Caco-2 (cell line): ENCODE results near the gene EXOC3. TPM values are rescaled to one million over a fixed set of nuclear protein-coding genes. Genes with fewer than 3 reads are reported as not detected.

ENCODE experiments used
- BruUV-seq: library from RNA; stranded (reverse); fragments of 400-500 nt; replicated peaks from 2 replicates; lab custom pipeline; 2021; lab: Mats Ljungman, UMichigan
- CTCF ChIA-PET: fragments of 300-600 bp; sonication (Branson Sonifier 250); formaldehyde crosslinking; loops from one replicate; lab custom pipeline; 2022; ENCODE audit warnings: antibody characterized with exemption; lab: Charles Lee
- POLR2A ChIA-PET: fragments of 300-600 bp; sonication (Branson Sonifier 250); formaldehyde crosslinking; loops from one replicate; lab custom pipeline; 2022; ENCODE audit warnings: antibody characterized with exemption; lab: Charles Lee
- DNase-seq, 2 experiments: peaks; one replicate each; pipeline versions ENCODE4 v3.0.0 to v3.0.0-alpha.2; 2020 to 2022
- H3K27me3 ChIP-seq: replicated peaks from 2 replicates; pipeline ENCODE4 v1.6.0; 2011; ENCODE audit warnings: low read length; ENCODE audit not compliant: control insufficient read depth, insufficient read depth
- H3K36me3 ChIP-seq: 2 replicates; pipeline ENCODE4 v1.5.1; 2011; ENCODE audit warnings: low read length; ENCODE audit not compliant: control insufficient read depth, insufficient read depth
- H3K4me1 ChIP-seq: fragments of 250-450 bp; sonication (Bioruptor Pico); 2 replicates; pipeline ENCODE4 v1.5.1; 2020; ENCODE audit warnings: mild to moderate bottlenecking
- H3K4me3 ChIP-seq: 2 replicates; pipeline ENCODE4 v1.5.1; 2011; ENCODE audit warnings: low read depth, mild to moderate bottlenecking, control low read depth, low read length
- H3K9me3 ChIP-seq: fragments of 250-450 bp; sonication (Bioruptor Pico); 2 replicates; pipeline ENCODE4 v1.5.1; 2020; ENCODE audit warnings: mild to moderate bottlenecking, moderate library complexity
- H3K27ac Mint-ChIP-seq: one replicate; pipeline ENCODE4 v1.8.0; 2022; ENCODE audit warnings: mixed read lengths; ENCODE audit not compliant: unreplicated experiment
- H3K27me3 Mint-ChIP-seq: one replicate; pipeline ENCODE4 v1.8.0; 2022; ENCODE audit warnings: mixed read lengths; ENCODE audit not compliant: insufficient read depth, unreplicated experiment
- H3K36me3 Mint-ChIP-seq: one replicate; pipeline ENCODE4 v1.8.0; 2022; ENCODE audit warnings: mild to moderate bottlenecking, mixed read lengths; ENCODE audit not compliant: insufficient read depth, unreplicated experiment
- H3K4me1 Mint-ChIP-seq: one replicate; pipeline ENCODE4 v1.8.0; 2022; ENCODE audit warnings: low read depth, mixed read lengths; ENCODE audit not compliant: unreplicated experiment
- H3K4me3 Mint-ChIP-seq: one replicate; pipeline ENCODE4 v1.8.0; 2022; ENCODE audit warnings: mild to moderate bottlenecking, moderate library complexity, mixed read lengths; ENCODE audit not compliant: unreplicated experiment
- H3K9me3 Mint-ChIP-seq: one replicate; pipeline ENCODE4 v1.8.0; 2022; ENCODE audit warnings: mixed read lengths; ENCODE audit not compliant: unreplicated experiment
- intact Hi-C: fragments of 100-400 bp; cut with micrococcal nuclease; formaldehyde crosslinking; loops from one replicate; pipeline ENCODE4 v1.10.0; 2022; ENCODE audit not compliant: unreplicated experiment
- total RNA-seq: library from RNA; stranded (reverse); gene quantifications from 2 replicates; pipeline ENCODE4 v1.2.3, GENCODE V29; 2022
- TF ChIP-seq, protein P1 (sequence below), 2 experiments: fragments of 200-600 bp in 1 of 2; IDR thresholded peaks; 1 replicate in 1 of 2; 2 replicates in 1 of 2; pipeline versions ENCODE4 v1.5.1 to v1.8.0; 2011 to 2022; ENCODE audit warnings: antibody characterized with exemption in 1 of 2, control low read depth in 1 of 2, inconsistent platforms in 1 of 2, low read depth in 1 of 2, low read length in 1 of 2, mild to moderate bottlenecking in 1 of 2, moderate library complexity in 1 of 2; ENCODE audit not compliant: insufficient read depth in 1 of 2, severe bottlenecking in 1 of 2, unreplicated experiment in 1 of 2

Gene EXOC3
- total RNA-seq, 1 experiment from 2014 or later, result 44.5 TPM

DNA sequence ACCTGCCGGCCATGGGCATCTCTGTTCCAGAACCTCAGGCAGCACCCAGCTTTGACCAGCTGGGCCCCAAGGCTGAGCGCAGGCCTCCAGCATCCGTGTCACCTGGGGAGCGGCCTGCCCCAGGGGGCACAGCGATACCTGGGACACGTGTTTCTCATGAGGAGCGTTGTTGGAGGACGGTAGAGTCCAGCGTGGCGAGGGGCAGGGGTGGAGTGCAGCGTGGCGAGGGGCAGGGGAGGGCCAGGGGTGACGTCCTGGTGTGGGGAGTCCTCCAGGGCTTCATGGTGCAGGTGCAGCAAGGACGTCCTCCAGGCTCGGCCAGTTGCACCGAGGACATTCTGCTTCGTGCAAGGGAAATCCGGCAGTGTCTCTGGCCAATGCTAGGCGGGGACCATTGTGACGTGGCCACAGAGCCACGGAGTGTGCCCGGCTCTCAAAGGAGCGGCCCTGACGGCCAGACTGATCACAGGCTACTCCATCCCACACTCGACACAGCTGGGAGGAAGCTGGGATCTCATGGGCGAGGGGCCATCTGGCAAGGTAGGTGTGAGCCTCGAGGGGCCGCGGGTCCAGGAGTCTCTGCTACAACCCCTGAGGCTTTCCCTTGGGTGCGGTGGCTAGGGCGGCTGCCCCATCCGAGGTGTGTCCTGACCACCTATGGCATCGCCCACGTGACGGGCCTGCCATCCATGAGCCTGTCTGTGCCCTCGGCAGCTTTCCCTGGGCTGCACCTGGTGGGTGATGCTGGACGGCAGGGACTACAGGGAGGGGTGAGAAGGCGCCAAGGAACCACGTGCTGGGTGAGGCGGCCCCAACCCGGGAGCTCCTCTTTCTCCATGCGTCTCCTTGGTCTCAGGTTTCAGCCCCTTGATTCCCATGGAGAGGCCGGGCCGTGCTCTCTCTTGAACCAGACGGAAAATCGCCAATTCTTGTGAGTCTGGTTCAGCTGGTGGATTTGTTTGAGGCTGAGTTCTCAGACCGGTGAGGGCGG lies 47.4 kb downstream of the EXOC3 start:
- Mint-ChIP-seq H3K27me3 (no peaks in the 10 kb centered on the region), H3K9me3 (no peaks in the 10 kb centered on the region), H3K4me3 (no peak overlapping the region), H3K36me3 (no peaks in the 10 kb centered on the region), H3K27ac (no peak overlapping the region), H3K4me1 (no peaks in the 10 kb centered on the region)
- ChIA-PET POLR2A (no interaction called here), CTCF (no interaction called here)
- intact Hi-C loops, result no loop called here
- H3K4me1 ChIP-seq, result no peaks in the 10 kb centered on the region
- no peaks in the 10 kb centered on the region for H3K27me3 ChIP-seq
- no peak overlapping the region for H3K4me3 ChIP-seq
- H3K9me3 ChIP-seq, result no peaks in the 10 kb centered on the region
- no peaks in the 10 kb centered on the region for H3K36me3 ChIP-seq
- BruUV-seq, result no TSS peak
- TF ChIP-seq, protein P1, sequence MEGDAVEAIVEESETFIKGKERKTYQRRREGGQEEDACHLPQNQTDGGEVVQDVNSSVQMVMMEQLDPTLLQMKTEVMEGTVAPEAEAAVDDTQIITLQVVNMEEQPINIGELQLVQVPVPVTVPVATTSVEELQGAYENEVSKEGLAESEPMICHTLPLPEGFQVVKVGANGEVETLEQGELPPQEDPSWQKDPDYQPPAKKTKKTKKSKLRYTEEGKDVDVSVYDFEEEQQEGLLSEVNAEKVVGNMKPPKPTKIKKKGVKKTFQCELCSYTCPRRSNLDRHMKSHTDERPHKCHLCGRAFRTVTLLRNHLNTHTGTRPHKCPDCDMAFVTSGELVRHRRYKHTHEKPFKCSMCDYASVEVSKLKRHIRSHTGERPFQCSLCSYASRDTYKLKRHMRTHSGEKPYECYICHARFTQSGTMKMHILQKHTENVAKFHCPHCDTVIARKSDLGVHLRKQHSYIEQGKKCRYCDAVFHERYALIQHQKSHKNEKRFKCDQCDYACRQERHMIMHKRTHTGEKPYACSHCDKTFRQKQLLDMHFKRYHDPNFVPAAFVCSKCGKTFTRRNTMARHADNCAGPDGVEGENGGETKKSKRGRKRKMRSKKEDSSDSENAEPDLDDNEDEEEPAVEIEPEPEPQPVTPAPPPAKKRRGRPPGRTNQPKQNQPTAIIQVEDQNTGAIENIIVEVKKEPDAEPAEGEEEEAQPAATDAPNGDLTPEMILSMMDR (IDR thresholded peaks at IDR 0.05; ENCODE audit: insufficient read depth in 1 of 2, low read depth in 1 of 2, low read length in 1 of 2, severe bottlenecking in 1 of 2, unreplicated experiment in 1 of 2), result no peak
- DNase-seq, result no peak

DNA sequence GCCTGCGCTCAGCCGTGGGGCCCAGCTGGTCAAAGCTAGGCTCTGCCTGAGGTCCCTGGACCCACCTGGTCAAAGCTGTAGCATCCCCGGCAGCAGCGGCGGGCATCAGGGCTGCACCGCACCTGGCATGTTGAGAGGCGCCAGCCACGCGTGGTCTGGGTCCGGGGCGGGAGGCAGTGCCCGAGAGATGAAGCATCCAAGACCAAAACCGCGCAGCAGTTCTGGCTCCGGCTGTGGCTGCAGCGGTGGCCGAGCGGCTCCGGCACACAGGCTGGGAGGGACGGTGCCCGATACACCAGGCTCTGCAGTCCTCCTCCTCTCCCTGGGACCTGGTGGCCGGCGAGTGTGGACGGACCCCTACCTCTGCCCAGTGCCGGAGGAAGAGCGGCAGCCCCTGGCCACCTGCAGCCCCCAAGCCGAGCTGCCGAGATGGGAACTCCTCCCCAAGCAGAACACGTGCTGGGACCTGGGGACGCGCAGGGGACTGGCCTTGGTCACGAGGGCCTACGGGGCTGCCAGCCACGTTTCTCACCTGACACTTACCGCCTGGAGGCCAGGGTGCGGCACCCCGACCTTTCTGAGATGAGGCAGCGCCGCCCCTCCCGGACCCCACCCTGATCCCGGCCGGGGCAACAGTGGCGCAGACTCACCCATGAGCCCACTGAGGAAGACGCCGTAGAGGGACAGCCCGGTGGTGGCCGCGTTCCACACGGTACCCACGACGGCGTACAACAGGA lies 48.3 kb downstream of the EXOC3 start:
- Mint-ChIP-seq H3K9me3 (no peaks in the 10 kb centered on the region), H3K4me1 (no peaks in the 10 kb centered on the region), H3K36me3 (no peaks in the 10 kb centered on the region), H3K4me3 (no peak overlapping the region), H3K27me3 (no peaks in the 10 kb centered on the region), H3K27ac (no peak overlapping the region)
- ChIA-PET POLR2A (no interaction called here), CTCF (no interaction called here)
- Histone ChIP-seq H3K4me3 (no peak overlapping the region), H3K27me3 (no peaks in the 10 kb centered on the region), H3K4me1 (no peaks in the 10 kb centered on the region), H3K9me3 (no peaks in the 10 kb centered on the region), H3K36me3 (no peaks in the 10 kb centered on the region)
- intact Hi-C loops, result no loop called here
- TF ChIP-seq, protein P1 (IDR thresholded peaks at IDR 0.05; ENCODE audit: insufficient read depth in 1 of 2, low read depth in 1 of 2, low read length in 1 of 2, severe bottlenecking in 1 of 2, unreplicated experiment in 1 of 2), result no peak
- DNase-seq, result no peak
- BruUV-seq, result no TSS peak

DNA sequence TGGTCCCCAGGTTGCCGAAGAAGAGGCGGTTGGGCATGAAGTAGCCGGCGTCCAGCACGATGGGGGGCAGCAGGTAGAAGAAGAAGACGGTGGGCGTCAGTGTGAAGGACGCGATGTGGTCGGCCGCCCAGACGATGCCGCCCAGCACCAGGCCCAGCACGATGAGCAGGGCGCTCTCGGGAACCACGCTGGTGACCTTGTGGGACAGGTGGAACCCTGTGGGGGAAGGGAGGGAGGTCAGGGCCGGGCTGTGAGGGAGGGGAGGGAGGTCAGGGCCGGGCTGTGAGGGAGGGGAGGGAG lies 48.8 kb downstream of the EXOC3 start:
- TF ChIP-seq, protein P1 (IDR thresholded peaks at IDR 0.05; ENCODE audit: insufficient read depth in 1 of 2, low read depth in 1 of 2, low read length in 1 of 2, severe bottlenecking in 1 of 2, unreplicated experiment in 1 of 2), result no peak
- H3K4me3 Mint-ChIP-seq, result no peak overlapping the region
- no peaks in the 10 kb centered on the region for H3K27me3 Mint-ChIP-seq
- CTCF ChIA-PET, result no interaction called here
- H3K4me3 ChIP-seq, result no peak overlapping the region
- POLR2A ChIA-PET, result no interaction called here
- H3K9me3 Mint-ChIP-seq, result no peaks in the 10 kb centered on the region
- no peaks in the 10 kb centered on the region for H3K9me3 ChIP-seq
- intact Hi-C loops, result no loop called here
- DNase-seq, result no peak
- H3K36me3 Mint-ChIP-seq, result no peaks in the 10 kb centered on the region
- no peak overlapping the region for H3K27ac Mint-ChIP-seq
- no peaks in the 10 kb centered on the region for H3K36me3 ChIP-seq
- BruUV-seq, result no TSS peak
- no peaks in the 10 kb centered on the region for H3K4me1 ChIP-seq
- H3K27me3 ChIP-seq, result no peaks in the 10 kb centered on the region
- H3K4me1 Mint-ChIP-seq, result no peaks in the 10 kb centered on the region
